Measurements from ENCODE around the gene CCDC124.

The CCDC124 gene

DNA sequence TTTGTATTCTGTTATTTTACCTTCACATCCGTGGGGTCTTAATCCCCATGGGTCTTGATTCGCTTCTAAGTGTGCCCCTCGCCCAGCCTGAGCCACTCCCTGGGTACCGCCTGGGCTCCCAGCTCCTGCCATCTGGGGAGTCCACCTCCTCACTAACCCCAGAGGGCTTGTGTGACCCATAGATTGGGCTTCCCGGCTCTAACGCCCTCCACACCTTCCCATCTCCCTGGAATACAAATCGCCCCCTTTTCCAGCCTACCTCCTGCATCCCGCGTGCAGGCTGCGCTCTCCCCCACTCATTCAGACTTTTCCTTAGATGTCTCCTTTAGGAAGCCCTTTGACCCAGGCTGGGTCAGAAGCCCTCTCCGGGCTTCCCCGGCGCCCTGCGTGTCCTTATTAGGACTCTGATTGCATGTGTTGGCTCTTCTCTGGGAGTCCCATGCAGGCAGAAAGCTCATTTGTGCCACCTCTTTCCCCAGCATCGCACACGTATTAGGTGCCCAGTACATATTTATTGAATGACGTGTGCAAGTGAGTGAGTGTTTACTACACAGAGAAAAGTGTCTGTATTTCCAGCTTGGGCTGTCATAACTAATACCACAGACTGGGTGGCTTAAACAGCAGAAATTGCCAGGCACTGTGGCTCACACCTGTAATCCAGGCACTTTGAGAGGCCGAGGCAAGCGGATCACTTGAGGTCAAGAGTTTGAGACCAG, 757 bp downstream of the CCDC124 start:
- no peak for DNase-seq

DNA sequence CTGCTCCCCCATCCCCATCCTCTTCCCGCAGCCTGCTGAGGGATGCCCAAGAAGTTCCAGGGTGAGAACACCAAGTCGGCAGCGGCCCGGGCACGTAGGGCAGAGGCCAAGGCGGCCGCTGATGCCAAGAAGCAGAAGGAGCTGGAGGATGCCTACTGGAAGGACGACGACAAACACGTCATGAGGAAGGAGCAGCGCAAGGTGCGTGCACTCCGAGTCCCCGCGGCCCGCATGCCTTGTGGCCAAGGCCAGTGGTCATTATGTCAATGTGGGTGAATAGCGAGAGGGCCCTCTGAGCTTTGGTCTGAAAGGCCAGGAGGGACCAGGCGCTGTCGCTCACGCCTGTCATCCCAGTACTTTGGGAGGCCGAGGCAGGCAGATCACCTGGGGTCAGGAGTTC, 3.6 kb downstream of the CCDC124 start:
- DNase-seq: no peak

GRCh38 chr19:17937371-17937900, 4.6 kb downstream of the CCDC124 start:
- no peak for DNase-seq

DNA sequence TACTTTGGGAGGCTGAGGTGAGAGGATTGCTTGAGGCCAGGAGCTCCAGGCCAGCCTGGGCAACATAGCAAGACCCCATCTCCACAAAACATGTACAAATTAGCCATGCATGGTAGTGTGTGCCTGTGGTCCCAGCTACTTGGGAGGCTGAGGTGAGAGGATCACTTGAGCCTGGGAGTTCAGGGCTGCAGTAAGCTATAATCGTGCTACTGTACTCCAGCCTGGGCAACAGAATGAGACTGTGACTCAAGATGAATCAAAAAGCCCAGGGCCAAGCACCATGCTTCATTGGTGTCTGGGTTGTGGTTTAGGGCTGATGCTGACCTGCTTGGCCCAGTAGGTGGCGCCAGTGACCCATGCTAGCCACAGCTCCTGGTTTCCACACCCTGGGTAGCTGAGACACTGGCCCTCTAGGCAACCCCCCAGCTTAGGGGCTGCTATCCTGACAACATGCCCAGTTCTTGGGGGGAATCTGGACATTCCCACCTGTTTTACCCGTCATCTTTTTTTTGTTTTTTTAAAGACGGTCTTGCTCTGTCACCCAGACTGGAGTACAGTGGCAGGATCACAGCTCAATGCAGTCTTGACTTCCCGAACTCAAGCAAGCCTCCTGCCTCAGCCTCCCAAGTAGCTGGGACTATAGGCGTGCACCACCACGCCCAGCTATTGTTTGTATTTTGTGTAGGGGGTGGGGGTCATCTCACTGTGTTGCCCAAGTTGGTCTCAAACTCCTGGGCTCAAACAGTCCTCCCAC, 5.5 kb downstream of the CCDC124 start:
- peak in 56 of 58 donors; percentile 8 to 86 (median 54) for DNase-seq

GRCh38 chr19:17942181-17942580, 9.4 kb downstream of the CCDC124 start:
- peak in 3 of 58 donors; percentile 25 to 31 (median 28) for DNase-seq

GRCh38 chr19:17942582-17943273, 9.9 kb downstream of the CCDC124 start:
- DNase-seq: peak in 3 of 58 donors; percentile 36 to 41 (median 38)

DNA sequence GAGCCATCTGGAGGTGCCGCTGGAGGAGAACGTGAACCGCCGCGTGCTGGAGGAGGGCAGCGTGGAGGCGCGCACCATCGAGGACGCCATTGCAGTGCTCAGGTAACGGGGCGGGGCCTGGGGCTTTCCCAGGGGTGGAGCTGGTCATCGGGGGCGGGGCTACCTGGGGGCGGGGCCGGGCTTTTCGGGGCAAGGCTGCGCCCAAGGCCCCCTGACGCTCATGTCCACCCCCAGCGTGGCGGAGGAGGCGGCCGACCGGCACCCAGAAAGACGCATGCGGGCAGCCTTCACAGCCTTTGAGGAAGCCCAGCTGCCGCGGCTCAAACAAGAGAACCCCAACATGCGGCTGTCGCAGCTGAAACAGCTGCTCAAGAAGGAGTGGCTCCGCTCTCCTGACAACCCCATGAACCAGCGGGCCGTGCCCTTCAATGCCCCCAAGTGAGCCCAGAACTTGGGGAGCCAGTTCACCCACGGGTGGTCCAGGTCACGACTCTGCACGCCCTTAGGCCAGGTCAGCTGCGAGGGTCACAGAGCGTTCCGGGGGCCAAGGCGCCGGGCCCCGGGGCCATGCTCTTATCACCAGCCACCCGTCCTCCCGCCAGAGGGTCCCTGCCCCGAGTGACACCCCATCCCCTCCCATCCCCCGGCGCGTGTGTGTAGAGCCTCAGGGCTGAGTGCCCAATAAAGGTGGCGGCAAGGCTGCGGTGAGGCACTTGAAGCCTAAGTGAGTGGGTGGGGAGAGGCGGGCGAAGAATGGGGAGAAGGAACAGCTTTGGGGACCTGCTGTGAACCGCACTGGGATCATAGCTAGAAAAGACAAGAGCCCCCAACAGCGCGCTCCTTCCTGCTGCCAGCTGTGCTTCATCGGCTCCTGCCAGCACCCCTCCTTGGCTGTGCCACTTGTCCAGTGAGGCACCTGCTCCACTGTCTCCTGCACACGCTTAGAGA, 10.7 kb downstream of the CCDC124 start:
- DNase-seq: peak in 17 of 58 donors; percentile 16 to 62 (median 31)

GRCh38 chr19:17944301-17944700, 11.5 kb downstream of the CCDC124 start:
- peak in 24 of 58 donors; percentile 5 to 66 (median 28) for DNase-seq

DNA sequence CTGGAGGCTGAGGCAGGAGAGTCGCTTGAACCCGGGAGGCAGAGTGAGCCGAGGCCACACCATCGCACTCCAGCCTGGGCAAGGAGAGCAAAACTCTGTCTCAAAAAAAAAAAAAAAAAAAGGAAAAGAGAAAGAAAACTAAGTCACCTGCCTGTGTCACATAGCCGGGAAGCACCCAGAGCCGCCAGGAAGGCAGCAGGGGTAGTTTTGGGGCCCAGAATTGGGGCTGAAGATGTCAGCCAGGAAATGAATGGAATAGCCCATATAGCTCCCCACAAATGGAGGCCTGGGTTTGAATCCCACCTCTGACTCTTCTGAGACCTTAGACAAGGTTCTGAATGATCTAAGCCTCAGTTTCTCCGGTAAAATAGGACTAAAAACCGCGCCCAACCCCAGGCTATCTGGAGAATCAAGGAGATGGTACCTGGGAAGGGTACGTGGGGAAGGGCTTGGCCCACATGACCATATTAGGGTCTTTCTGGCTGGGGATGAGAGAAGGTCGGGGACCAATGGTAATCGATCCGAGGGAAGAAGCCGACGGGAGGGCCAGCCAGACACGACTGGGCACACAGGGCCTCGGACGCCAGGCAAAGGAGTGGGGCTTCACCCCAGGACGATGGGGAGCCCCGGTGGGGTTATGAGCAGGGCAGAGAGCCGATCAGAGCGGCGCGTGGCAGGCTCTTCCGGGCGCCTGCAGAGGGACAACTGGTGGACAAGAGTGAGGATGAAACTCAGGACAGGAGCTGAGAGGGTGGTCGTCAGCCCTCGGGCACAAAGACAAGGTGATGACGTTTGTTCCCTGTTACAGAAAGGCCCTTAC, 14.4 kb downstream of the CCDC124 start:
- peak in 1 of 58 donors; percentile 65 for DNase-seq

DNA sequence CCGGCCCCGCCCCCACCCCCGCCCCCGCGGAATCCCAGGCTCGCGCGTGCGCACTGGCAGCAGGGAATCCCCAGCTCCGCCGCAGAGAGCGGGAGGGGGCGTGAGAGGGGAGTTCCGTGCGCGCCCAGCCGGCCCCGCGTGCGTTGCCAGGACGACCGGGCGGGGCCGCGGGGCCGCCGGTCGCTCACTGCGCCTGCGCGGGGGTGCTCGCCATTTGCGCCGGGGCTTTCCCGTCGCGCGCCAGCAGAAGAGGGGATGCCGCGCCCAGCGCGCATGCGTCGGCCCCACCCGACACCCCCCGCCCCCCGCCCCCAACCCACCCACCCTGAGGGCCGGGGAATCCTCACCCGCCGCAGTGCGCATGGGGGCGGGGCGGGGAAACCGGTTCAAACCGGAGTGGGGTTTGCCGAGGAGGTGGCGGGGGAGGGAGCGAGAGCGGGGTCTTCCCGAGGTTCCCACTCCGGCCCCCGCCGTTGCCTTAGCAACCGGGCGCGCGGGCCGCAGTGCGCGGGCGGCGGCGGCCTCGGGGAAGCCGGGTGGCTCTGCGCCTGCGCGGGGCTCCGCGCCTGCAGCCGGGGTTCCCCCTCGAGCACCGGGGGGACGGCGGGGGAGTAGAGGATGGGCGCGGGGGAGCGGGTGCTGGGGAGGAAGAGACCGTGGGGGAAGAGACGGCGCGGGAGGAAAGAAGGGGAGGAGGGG, 15.1 kb downstream of the CCDC124 start:
- peak in 57 of 58 donors; percentile 28 to 95 (median 86) for DNase-seq

- DNase-seq: peak in 4 of 58 donors; percentile 40 to 60 (median 50)
Observed at GRCh38 chr19:17948514-17948900, 15.7 kb downstream of the CCDC124 start.

DNA sequence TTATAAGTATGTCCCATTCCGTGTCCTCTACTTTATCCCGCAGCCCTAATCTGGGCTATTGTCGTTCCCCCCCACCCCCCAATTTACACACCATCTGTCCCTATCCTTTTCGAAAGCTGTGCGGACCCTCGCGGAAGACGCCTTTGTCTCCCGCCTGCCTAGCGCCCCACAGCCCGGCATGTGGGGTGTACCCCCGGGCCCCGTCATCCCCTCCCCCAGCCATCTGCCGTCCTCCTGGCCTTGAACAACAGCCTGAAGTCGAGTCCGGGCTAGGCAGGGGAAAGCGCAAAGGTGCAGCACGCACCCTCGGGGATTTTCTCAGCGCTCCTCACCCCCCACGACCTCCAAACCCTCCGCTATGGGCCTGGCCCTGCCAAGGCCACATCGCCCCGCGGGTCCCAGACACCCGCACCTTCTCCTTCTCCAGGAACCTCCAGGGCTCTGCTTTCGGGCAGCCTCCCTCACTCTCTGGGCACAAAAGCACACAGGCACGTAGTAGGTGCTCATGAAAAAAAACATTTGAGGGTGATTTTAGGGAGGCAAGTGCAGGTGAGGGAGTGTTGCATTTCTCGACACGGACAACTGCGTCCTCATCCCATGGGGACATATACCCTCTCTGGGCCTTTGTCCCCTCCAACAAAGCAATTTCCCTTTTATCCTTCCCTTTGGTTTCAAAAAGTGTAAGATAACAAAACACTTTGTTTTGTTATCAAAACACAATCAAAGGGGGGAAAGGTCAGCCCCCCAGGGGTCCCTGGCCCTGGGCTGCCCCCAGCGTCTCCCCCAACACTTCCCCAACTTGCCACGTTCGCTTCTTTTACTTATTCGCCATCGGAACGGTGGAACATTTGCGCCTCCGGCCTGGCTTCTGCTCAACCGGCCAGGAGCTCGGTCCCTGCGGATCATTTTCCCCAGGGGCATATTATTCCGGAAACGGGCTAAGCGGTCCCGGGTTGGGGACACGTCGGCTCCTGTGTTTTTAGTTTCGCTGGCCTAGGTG, 16.4 kb downstream of the CCDC124 start:
- no peak for DNase-seq

GRCh38 chr19:17949956-17950309, 17.1 kb downstream of the CCDC124 start:
- DNase-seq: no peak

DNA sequence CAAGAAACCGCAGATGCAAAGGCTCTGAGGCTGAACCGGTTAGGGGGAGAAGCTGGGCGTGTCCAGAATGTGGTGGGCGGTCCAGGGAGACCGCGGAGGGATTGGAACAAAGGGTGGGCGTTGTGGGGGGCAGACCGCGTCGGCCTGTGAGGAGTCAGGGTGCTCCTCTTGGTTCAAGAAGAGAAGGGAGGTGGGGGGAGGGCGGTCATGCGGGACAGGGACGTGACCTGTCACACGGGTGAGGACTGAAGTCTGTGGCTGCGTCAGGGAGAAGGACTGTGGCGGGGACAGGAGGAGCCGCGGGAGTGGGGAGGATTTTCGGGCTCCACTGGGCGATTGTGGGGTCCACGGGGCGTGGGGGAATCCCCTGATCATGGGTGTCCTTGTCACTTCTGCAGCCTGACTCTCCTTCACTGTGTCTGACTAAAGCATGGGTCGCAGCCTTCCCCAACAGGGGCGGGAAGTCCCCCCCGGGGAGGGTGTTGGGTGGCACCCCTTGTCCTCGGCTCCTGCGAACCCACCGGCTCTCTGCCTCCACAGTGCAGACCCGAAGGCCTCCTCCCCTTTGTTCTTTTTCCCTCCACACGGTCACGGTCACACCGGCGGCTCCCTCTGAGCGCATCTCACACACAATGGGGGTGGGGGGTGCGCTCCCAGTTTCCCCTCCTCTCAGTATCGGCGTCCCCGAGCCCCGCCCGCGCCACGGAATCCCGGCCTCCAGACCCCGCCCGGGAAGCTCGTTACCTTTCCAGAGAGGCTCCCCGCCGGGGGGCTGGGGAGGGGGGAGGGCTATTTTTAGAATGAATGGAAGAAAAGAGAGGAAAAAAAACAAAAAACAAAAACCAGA, 17.7 kb downstream of the CCDC124 start:
- DNase-seq: peak in 1 of 58 donors; percentile 9

DNA sequence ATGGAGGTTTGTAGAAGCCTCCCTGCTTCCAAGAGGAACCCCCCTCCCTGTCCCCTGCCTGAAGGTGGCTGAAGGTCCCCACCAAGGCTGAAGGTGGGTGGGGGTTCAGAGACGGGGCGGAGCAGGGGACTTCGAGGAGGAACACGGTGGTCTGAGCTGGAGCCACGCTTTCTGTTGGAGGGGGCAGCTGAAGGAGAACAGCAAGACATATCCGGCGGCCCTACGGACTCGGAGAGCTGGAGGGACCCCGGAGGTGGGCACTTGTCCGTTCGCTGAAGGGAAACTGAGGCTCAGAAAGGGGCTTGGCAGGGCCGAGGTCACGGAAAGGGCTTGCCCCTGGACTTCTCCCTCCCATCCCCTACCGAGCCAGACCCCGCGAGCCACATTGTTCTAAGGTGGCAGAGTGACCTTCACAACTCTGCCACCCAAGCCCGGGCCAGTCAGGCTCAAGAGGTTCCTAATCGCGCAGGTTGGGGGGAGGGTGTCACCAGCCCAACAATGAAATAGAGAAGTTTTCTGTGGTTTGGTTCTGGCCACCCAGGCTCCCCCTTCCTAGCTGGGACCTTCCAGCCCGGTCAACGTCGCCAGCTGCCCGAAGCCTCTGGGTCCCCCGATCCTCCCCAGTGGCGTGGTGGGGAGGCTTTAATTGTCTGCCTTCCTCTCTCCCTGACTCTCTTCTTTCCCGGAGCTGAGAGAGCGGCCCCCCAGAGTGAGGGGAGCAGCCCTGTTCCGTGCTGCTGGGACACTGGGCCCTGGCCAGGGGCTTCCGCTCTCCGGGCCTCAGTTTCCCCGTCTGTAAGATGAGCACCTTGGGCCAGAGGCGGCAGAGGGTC, 18.6 kb downstream of the CCDC124 start:
- no peak for DNase-seq

Data from anterior cingulate cortex (tissue), 58 donors.